DMS79 treated with DMSO at 0.1 percent for 48 hours (cell line): ENCODE results near the gene NPHS1.
A peak's percentile ranks its signal among the peaks of the same experiment; 100 is the strongest.
"Not testable (repeated sequence)": the region's sequence is repeated elsewhere in the genome, so short reads cannot be mapped to it uniquely, and the experiment has no call there.

Experiments
- DNase-seq: peaks from one replicate; lab custom pipeline; 2025; lab: John Stamatoyannopoulos, UW

The NPHS1 gene

DNA sequence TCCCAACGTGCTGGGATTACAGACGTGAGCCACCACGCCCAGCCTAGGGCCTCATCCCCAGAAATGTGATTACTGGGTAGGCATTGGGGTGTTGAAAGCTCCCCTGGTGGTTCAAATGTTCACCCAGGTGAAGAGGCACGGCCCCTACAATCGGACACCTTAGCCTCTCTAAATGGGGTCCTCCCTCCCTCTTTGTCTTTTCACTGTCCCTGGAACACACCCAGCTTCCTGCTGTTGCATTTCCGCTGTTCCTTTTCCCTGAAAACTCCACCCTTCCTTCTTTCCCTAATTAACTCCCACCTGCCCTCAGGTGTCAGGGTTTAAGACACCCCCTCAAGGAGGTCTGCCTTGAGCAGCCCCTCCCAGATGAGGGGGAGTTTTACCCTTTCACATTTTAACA is 36.0 kb downstream of the NPHS1 start:
- DNase-seq = no peak

DNA sequence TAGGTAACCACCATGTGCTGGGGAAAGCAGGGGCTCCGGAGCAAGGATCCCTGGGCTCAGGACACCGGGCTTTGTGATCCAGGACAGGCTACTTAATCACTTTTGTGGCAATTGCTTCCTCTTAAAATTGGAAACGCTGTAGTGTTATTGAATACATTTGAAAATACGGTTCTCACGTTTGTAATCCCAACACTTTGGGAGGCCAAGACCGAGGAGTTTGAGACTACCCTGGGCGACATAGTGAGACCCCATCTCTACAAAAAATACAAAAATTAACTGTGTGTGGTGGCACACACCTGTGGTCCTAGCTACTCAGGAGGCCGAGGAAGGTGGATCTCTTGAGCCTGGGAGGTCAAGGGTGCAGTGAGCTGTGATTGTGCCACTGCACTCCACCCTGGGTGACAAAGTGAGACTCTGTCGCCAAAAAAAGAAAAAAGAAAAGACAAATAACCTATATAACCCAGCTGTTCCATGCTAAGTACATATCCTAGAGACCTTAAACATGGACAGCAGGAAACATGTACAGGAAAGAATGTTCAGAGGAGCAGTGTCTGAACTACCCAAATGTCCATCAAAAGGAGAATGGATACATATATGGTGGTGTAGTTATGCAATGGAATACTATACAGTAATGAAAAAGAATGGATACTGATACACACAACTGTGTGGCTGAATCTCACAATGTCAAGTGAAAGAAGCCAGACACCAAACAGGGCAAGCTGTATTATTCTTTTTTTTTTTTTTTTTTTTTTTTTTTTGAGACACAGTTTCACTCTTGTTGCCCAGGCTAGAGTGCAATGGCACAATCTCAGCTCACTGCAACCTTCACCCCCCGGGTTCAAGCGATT is 39.0 kb downstream of the NPHS1 start:
- DNase-seq = no peak

DNA sequence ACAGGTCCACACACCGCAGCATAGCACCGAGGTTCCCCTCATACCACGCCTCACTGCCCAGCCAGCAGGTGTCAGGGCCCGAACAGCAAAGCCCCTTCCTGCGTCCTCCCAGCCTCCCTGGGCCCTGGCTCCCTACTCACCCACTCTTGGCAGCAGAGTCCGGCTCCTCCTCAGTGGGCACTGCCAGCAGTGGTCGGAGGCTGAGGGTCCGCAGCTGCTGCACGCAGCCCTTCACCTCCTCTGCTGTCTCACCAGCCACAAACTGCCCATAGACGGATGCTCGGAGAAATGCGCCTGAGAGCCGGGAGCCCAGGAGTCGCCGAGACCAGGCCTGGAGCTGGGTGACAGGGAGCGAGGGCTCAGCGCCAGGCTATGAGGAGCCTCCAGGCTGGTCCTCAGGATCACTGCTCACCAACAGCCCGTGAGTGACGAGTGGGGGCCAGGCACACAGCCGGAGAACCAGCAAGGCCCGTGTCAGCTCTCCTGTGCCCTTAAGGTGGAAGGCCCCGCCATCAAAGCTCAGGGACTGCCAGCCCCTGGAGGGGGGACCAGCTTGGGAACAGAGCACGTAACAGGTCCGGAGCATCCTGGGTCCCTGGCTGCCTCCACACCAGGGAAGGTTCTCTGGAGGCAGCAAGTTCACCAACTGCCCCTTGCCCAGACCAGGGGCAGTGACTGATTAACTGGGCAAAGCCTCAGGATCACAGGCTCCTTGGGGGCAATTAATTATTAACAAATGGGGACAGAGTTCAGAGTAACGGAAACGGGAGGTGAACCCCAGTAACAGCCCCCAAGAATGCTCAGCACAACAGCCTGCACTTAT is 39.9 kb downstream of the NPHS1 start, which contains the start of gene PRODH2:
PRODH2 (minus strand) TSS at position 626 of the 823 bp plus-strand sequence; CDS start at position 586, 40 bp downstream.
- DNase-seq = no peak

DNA sequence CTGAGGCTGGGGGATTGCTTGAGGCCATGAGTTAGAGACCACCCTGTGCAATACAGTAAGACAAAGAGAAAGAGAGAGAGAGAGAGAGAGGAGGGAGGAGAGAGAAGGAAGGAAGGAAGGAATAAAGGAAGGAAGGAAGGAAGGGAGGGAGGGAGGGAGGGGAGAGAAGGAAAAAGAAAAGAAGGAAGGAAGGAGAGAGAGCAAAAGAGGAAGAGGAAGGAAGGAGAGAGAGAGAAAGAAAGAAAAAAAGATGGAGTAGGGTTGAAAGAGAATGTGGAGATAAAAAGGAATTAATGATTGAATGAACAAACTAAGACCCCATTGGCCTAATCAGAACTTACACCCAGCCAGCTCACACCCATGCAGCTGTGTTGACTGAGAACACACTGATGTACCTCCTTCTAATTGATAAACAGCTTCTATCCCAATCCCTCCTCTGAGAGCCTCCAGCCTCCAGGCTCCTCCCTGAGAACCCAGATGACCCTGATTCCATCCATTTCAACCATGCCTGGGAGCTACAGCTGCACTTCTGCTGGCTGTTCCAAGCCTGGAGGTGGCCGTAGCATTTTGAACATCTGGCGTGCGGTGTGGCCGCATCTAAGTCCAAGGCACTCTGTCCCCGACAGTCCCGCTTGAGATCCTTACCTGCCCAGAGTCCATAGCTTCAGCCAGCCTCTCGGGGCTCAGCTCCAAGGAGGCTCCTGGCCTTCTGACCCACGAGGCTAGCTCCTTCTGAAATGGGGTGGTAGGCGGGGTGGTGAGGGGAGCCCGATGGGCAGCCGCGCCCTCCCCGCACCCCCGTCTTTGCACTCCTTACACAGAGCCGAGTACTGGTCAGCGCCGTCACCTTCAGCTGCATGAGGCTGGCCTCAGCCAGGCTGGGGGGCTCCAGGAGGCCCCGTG is 40.7 kb downstream of the NPHS1 start:
- no peak for DNase-seq

DNA sequence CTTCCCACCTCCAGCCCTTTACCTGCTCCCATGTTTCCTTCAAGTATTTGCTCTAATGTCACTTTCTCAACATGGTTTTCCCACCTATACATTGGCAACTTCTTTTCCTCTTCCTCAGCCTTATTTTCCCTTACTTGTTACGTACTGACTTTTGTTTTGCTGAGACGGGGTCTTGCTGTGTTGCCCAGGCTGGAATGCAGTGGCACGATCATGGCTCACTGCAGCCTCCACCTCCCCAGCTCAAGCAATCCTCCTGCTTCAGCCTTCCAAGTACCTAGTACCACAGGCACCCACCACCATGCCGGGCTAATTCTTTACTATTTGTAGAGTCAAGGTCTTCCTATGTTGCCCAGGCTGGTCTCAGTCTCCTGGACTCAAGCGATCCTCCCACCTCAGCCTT is 44.7 kb downstream of the NPHS1 start:
- no peak for DNase-seq

DNA sequence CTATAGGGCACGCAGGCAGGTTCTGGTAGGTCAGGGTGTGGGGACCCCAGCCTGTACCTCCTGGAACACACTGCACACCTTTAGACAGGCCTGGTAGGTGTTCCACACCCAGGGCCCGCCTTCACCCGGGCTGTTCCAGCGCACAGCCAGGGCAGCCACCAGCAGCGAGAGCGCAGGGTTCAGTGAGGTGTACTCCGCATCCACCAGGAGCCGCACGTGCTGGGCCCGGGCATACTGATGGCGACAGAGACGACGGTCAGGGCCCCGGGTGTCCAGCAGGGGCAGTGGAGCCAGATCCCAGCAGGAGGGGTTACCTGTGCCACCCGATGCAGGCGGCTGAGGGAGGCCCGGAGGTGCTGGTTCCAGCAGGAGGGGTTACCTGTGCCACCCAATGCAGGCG is 45.7 kb downstream of the NPHS1 start:
- DNase-seq = no peak

DNA sequence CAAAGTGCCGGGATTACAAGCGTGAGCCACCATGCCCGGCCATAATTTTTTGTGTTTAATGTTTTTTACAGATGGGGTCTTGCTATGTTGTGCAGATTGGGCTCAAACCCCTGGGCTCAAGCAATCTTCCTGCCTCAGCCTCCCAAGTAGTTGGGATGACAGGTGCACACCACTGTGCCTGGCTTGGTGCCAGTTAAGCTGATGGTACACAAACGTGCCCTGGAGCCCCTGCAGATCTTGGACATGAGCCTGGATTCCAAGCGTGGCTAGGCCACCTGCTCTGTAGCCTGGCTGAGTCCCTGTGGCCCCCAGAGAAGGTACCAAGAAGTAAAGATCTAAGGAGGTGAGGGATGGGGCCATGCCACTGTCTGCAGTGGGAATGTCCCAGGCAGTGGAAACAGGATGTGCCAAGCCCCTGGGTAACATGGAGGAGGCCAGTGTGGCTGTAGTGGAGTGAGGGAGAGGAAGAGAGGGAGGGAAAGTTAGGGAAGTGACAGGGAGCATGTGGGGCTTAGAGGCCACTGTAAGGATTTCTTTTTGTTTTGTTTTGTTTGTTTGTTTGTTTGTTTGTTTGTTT is 46.7 kb downstream of the NPHS1 start:
- peak; percentile 39 for DNase-seq

DNA sequence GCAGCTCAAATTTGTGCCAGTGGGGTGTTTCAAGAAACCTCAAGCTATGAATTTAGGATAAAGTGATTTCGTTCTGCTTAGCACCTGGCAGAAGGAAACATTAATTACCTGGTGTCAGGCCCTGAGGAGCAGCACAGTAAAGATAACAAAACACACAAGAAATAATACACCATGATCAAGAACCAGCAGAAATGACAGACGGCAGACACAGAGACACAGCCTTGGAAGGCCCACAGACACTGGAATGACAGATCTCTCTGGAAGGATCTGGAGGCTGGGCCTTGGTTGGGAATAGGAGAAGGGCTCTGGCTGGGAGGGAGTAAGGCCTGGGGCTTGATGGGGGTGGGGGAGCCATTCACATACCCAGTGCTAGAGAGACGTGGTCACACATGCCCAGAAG is 50.5 kb downstream of the NPHS1 start:
- no peak for DNase-seq

DNA sequence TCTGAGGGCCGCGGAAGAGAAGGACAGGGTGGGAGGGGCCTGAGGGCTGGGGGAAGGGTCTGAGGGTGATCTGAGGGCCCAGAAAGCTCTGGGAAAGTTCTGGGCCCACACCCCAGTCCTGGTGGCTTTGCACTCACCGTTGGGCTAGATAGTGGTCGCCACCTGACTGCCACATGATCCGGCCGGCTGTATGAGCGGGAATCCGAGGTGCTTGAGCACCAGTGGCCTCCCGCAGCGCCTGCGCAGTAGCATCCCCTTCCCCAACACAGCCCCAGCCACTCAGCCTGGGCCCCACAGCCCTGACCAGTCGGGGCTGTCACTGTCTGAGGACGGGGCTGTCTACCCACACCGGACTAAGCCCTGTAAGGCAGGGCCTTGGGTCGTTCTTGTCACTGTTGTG is 54.6 kb downstream of the NPHS1 start:
- DNase-seq = no peak

DNA sequence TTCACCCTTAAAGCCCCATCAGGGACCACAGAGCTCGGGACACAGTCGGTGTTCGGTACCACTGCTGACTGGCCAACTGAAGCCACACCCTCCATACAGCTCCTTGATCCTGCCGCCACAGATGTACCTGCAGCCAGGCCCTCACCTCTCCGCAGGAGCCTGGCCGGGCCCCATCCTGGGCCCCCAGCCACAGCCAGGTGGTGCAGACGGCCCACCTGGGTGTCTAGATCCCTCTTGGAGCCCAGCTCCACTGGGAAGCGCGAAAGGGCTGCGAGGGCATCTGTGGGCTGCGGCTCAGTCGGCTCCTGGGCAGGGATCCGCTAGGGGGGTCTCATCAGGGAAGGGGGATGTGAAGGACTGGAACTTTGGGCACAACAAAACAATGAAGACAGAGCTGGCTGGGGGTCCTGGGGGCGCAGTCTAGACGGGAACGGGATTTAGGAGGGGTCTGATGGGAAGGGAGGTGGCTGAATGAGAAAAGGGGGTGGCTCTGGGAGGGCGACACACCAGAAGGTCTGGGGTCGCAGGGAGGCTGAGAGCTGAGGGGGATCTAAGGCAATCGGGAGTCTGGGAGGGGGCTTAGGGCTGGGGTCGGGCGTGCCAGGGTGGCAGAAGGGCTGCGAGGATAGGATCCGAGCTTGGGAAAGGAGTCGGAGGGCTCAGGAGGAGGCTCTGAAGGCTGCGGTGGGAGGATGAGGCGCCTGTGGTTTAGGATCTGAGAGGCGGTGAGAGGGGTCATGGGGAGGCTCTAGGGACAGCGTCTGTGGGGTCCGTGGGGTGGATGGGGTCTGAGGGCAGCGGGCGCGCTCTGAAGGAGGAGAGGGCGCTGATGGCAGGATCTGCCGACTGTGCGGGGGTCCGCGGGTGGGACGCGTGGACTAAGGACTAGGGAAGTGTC is 55.4 kb downstream of the NPHS1 start:
- DNase-seq = no peak

DNA sequence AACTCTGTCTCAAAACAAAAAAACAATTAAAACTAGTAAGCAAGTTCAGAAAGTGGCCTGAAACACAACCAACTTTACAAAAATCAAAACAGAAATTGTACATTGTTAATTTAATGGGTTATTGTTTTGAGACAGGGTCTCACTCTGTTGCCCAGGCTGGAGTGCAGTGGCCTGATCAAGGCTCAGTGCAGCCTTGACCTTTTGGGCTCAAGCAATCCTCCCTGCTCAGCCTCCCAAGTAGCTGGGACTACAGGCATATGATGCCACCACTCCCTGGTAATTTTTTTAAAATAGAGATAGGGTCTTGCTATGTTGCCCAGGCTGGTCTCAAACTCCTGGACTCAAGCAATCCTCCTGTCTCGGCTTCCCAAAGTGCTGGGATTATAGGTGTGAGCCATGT is 56.7 kb downstream of the NPHS1 start:
- not testable (repeated sequence) for DNase-seq

DNA sequence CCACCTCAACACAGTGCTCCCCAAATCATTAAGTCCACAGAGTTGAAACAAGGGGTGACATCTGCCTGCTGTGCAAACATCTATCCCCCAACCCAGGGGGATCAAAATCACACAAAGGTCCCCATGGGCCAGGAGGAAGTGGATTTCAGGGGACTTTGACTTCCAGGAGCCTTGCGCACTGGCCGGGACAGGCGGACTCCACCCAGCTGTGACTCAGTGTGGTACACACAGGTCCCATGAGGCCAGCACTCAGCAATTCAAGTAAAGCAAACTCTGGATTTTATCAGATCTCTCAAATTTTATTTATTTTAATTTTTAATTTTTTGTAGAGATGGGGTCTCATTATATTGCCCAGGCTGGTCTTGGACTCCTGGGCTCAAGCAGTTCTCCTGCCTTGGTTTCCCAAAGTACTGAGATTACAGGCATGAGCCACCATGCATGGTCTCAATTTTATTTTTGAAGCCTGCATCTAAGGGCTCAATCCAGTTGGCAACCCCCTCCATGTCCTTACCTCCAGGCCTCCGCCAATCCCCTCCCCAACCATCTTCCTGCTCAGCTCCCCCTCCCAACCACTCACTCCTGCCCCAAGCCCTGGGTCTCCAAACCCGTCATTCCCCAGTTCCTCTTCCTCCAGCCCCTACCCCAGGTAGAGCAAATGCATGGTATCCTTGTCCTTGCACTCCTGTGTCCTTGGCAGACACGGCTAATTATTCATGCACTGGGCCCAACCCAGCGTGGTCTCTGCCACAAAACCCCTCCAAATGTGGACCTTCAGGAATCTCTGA is 58.7 kb downstream of the NPHS1 start:
- no peak for DNase-seq

DNA sequence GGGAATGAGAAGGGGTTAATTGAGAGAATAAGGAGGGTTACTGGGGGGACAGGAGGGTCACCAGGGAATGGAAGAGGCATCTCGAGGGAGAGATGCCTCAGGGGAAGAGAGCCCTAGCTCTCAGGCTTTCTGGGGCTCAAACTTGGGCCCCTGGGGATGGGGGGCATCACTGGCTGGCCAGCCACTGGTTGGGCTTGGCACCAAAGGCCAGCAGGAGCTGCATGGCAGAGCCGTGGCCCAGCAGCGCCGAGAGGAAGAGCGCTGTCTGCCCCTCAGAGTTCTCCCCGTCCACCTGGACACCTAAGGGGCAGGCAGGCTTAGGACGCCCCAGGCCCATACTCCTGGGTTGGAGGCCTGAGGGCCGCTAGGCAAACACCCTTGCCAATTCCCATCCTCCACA is 59.4 kb downstream of the NPHS1 start:
- DNase-seq = no peak

DNA sequence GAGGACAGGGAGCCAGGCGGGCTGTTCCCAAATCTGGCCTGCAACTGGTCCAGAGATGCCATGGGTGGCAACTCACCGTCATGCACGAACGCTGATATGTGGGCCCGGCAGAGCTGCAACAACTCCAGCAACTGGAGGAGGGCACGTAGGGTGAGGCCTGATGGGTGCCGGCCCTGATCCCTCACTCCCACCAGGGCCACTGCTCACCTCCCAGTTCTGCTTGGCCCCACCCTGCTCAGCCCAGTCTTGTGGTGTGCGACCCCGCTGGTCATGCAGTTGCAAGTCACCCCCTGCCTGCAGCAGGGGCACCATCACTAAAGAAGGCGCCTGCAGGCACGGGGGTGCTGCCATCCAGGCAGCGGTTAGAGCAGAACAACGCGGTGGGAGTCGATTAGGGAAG is 60.0 kb downstream of the NPHS1 start:
- no peak for DNase-seq

DNA sequence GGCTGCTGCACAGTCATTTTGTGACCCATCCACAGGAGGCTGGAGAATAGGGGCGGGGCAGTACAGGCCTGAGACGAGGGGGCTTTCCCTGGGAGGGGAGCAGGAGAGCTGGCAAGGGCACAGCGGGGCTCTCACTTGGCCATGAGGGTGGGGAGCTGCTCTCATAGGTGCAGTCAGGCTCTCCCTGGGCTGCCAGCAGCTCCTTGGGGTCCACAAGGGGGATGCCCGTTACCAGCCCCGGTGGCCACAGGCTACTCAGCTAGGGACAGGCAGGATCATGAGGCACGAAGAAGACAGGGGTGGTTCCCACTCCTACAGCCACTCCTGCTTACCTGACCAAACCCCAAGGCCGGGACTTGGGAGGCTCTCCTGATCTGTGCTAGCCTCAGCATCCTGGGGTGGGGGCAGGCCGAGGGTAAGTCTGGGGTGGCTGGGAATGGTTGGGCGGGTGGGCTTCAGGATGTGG is 60.5 kb downstream of the NPHS1 start:
- DNase-seq = no peak

DNA sequence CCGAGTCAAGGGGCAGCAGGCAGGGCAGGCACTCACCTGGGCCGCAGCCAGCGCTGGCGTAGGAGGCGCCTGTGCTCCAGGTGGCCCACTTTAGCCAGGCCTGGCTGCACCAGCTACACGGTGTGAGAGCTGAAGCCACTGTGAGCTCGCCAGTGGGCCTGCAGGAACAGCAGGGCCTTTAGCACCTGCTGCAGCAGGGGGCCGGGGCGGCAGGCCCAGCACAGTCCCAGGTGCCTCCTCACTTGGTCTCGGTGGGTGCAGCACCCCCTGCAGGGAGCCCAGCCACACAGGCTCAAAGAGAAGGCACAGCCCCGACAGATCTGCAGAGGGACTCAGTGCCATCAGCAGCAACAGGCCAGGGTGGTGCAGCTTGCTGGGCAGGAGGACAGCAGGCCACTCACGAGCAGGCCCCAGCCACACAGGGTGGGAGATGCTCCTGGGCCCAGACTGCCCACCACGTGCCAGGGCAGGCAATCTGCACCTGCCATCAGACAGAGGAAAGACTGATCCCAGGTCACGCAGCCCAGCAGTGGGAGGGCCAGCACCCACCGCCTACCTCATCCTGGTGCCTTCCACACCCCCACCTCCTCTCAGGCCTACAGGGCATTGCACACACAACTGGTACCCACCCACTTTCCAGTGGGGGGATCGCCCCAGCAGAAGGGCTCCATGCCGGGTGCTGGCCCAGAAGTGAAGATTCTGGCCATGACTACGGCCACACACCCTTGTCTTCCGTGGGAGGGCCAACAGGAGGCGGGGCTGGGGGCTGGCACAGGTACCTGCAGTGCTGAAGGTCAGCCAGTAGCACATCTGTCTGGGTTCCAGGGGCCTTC is 61.1 kb downstream of the NPHS1 start:
- DNase-seq = peak; percentile 33

DNA sequence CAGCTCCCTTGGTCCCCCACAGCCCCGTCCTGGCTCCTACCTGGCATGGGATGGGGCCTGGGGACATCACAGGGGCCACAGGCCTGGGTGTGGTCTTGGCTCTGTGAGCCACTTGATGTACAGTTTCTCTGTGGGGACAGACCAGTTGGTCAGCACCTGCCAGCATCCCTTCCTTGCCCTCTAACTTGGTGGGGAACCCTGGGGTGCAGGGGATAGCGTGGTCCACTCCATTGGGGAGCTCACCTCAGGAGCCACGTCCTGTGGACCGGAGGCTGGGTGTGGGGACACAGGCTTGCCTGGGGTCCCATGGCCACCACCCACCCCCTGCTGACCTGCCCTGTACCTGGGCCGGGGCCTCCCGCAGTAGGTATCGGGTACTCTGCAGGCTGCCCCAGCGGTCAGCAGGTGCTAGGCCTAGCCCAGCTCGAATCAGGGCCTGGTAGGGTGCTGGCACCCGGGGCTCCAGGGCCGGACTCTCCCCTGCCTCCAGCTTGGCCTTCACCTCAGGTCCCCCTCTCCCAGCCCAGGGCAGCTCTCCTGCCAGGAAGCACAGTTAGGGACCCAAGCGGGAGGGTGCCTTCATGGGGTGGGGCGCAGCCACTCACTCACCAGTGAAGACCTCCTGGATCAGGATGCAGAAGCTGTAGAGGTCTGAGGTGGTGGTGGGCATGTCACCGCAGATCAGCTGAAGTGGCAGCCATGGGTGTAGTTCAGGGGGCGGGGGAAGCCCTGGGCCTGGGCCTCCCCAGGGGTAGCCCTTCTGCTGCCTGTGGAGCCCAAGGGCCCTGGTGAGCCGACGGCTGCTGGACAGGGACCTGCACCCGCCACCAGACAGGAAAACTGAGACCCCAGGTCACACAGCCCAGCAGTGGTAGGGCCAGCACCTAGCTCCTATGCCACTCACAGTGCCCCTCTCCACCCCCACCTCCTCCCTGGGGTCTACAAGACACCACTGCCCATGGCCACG is 62.0 kb downstream of the NPHS1 start:
- DNase-seq = no peak
